ENCODE measurements around the gene OR6C6. TPM values are rescaled to one million over a fixed set of nuclear protein-coding genes. Genes with fewer than 3 reads are reported as not detected.
"Not testable (repeated sequence)": the region's sequence is repeated elsewhere in the genome, so short reads cannot be mapped to it uniquely, and the experiment has no call there.

Gene OR6C6
- not detected for total RNA-seq
- not detected for polyA plus RNA-seq
- long read RNA-seq, donor 1, result 0 reads
- long read RNA-seq, donor 2, result 0 reads
- long read RNA-seq, donor 3, result 0 reads

DNA sequence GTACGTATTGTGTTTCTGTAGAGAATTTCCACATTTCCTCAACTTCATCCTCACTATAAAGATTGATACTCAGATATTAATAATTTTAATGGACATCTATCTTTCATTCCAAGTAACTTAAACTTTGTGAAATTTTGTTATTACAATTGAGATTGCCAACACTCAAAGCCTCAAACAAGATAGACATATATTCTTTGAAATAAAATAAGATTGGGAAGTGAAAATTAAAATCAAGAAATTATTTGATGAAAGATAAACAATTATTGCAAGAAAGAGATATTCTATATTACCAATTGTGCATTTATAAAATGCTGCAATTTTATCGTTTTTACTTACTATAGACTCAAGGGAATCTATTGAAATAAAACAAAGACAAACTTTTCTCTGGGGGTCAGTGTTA is at the start of gene OR6C6:
Gene OR6C6, minus strand, starts transcription at position 101 of the 400 bp plus-strand sequence. CDS start 1,337 bp downstream, outside the sequence.
- no peaks in the 10 kb centered on the region for H3K36me3 ChIP-seq
- H3K27me3 ChIP-seq, result no peaks in the 10 kb centered on the region
- TF ChIP-seq, protein P1, sequence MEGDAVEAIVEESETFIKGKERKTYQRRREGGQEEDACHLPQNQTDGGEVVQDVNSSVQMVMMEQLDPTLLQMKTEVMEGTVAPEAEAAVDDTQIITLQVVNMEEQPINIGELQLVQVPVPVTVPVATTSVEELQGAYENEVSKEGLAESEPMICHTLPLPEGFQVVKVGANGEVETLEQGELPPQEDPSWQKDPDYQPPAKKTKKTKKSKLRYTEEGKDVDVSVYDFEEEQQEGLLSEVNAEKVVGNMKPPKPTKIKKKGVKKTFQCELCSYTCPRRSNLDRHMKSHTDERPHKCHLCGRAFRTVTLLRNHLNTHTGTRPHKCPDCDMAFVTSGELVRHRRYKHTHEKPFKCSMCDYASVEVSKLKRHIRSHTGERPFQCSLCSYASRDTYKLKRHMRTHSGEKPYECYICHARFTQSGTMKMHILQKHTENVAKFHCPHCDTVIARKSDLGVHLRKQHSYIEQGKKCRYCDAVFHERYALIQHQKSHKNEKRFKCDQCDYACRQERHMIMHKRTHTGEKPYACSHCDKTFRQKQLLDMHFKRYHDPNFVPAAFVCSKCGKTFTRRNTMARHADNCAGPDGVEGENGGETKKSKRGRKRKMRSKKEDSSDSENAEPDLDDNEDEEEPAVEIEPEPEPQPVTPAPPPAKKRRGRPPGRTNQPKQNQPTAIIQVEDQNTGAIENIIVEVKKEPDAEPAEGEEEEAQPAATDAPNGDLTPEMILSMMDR (IDR thresholded peaks at IDR 0.05), result no peak
- no peak for TF ChIP-seq POLR2A (IDR thresholded peaks at IDR 0.05)
- ATAC-seq (no peak), DNase-seq (no peak)
- no peak within 1 kb of the TSS for H3K4me3 ChIP-seq
- H3K27ac ChIP-seq, result no peak within 1 kb of the TSS
- intact Hi-C loops (cut with DNase I), result no loop called here
- H3K4me1 ChIP-seq, result no peaks in the 10 kb centered on the region
- 69 to 78% (median 74%) methylated on average over 2 of the region's 2 CpGs for WGBS, 4 donors
- peaks cover 0 to 12% (median 0%) of the 10 kb centered on the region in 12 donors for H3K9me3 ChIP-seq

DNA sequence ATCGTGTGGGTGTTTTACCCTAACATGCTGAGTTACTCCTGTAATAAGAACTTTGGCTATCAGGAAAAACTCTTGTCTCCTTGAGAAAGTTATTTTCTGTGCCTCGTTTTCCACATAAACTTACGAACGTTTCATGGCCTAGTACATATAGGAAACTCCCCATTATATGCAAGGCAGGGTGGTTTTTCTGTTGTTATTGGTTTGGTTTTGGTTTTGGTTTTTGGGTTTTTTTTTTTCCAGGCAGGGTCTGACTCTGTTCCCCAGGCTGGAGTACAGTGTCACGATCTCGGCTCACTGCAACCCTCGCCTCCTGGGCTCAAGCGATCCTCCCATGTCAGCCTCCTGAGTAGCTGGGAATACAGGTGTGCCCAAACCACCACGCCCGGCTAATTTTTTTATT is 39.6 kb upstream of the OR6C6 start:
- ATAC-seq, result no peak
- Histone ChIP-seq H3K4me1 (no peaks in the 10 kb centered on the region), H3K27me3 (no peaks in the 10 kb centered on the region), H3K27ac (no peak overlapping the region), H3K4me3 (no peak overlapping the region), H3K9me3 (no peaks in the 10 kb centered on the region), H3K36me3 (no peaks in the 10 kb centered on the region)
- no peak for DNase-seq
- no peak for TF ChIP-seq POLR2A (IDR thresholded peaks at IDR 0.05)
- TF ChIP-seq, protein P1 (IDR thresholded peaks at IDR 0.05), result no peak
- WGBS, 4 donors, result 85 to 89% (median 87%) methylated on average over 10 of the region's 10 CpGs
- intact Hi-C loops (cut with DNase I), result no loop called here

DNA sequence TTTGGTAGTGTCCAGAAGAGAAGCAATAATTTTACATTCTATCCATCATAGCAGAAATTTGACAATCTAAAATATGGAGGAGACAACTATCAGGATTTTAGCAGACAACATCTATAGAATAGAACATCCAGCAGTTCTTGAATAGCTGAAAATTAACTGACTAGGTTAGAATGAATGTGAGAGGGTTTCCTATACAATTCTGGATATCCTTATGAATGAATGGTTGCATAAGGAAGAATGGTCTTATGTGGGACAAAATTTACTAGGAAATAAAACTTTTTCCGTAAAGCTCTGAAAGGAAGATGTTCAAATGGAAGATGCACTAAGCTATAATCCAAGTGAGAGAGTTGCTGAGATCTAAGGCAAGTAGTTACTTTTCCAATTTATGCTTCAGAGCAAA is 34.1 kb upstream of the OR6C6 start, which contains the start of gene OR6C3:
Gene OR6C3, plus strand, starts transcription at position 301 of the 400 bp plus-strand sequence. CDS start 955 bp downstream, outside the sequence.
- DNase-seq, result no peak
- H3K4me1 ChIP-seq, result no peaks in the 10 kb centered on the region
- no peaks in the 10 kb centered on the region for H3K27me3 ChIP-seq
- 90 to 95% (median 94%) methylated on average over 1 of the region's 1 CpG for WGBS, 4 donors
- TF ChIP-seq, protein P1 (IDR thresholded peaks at IDR 0.05), result no peak
- no peak for TF ChIP-seq POLR2A (IDR thresholded peaks at IDR 0.05)
- intact Hi-C loops (cut with DNase I), result no loop called here
- no peak within 1 kb of the TSS for H3K27ac ChIP-seq
- H3K36me3 ChIP-seq, result no peaks in the 10 kb centered on the region
- ATAC-seq, result no peak
- no peak within 1 kb of the TSS for H3K4me3 ChIP-seq
- no peaks in the 10 kb centered on the region for H3K9me3 ChIP-seq

GRCh38 chr12:55325801-55326200 is 29.4 kb upstream of the OR6C6 start:
- 90 to 95% (median 92%) methylated on average over 6 of the region's 6 CpGs for WGBS, 4 donors
- H3K36me3 ChIP-seq; H3K27me3 ChIP-seq; H3K4me1 ChIP-seq; H3K4me3 ChIP-seq; DNase-seq; H3K27ac ChIP-seq; H3K9me3 ChIP-seq; intact Hi-C loops (cut with DNase I); ATAC-seq: not testable (repeated sequence)

DNA sequence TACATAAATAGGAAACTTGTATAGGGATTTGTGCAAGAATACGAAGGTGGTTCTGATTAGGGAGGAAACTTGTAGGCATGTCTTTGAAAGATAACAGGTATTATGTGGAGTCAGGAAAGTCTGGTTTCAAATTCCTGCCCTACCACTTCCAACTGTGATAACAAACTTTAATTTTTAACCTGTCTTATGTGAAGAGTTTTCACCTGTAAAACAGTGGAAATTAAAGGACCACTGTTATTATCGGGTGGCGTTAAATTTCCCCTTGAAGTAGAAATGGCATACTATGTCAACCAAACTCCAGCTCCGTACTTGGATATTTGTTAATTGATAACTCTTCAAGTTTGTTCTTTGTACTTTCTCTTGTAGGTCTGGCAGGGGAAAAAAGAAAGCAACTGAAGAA is 23.8 kb upstream of the OR6C6 start:
- Histone ChIP-seq H3K9me3 (no peaks in the 10 kb centered on the region), H3K36me3 (no peaks in the 10 kb centered on the region), H3K27me3 (no peaks in the 10 kb centered on the region), H3K27ac (no peak overlapping the region), H3K4me1 (no peaks in the 10 kb centered on the region), H3K4me3 (no peak overlapping the region)
- TF ChIP-seq, protein P1 (IDR thresholded peaks at IDR 0.05), result no peak
- no peak for TF ChIP-seq POLR2A (IDR thresholded peaks at IDR 0.05)
- intact Hi-C loops (cut with DNase I), result no loop called here
- no peak for ATAC-seq
- DNase-seq, result no peak
- 66 to 80% (median 71%) methylated on average over 4 of the region's 4 CpGs for WGBS, 4 donors

Measured in heart left ventricle (tissue), 16 donors.